Ishikawa (cell line): ENCODE results near the gene ALPP.

Experiments used
- CEBPB ChIP-seq: IDR thresholded peaks from 2 replicates; pipeline ENCODE4 v1.6.1; 2012
- CREB1 ChIP-seq: IDR thresholded peaks from 2 replicates; pipeline ENCODE4 v1.6.1; 2012; ENCODE audit warnings: low read depth
- EGR1 ChIP-seq: IDR thresholded peaks from 2 replicates; pipeline ENCODE4 v1.6.1; 2012
- EP300 ChIP-seq: IDR thresholded peaks from 2 replicates; pipeline ENCODE4 v1.6.1; 2012; ENCODE audit warnings: borderline replicate concordance
- FOXM1 ChIP-seq: IDR thresholded peaks from 2 replicates; pipeline ENCODE4 v1.6.1; 2012; ENCODE audit warnings: low read depth, borderline replicate concordance
- NFIC ChIP-seq: IDR thresholded peaks from 2 replicates; pipeline ENCODE4 v1.6.1; 2012
- RAD21 ChIP-seq: IDR thresholded peaks from 2 replicates; pipeline ENCODE4 v1.6.1; 2012; ENCODE audit warnings: low read depth
- TAF1 ChIP-seq: IDR thresholded peaks from 2 replicates; pipeline ENCODE4 v1.6.1; 2012; ENCODE audit warnings: low read depth, mild to moderate bottlenecking
- TCF12 ChIP-seq: IDR thresholded peaks from 2 replicates; pipeline ENCODE4 v1.6.1; 2012; ENCODE audit warnings: low read depth
- TEAD4 ChIP-seq: IDR thresholded peaks from 2 replicates; pipeline ENCODE4 v1.6.1; 2012
- YY1 ChIP-seq: IDR thresholded peaks from 2 replicates; pipeline ENCODE4 v1.6.1; 2012; ENCODE audit warnings: low read depth
- ZBTB7A ChIP-seq: IDR thresholded peaks from 2 replicates; pipeline ENCODE4 v1.6.1; 2012; ENCODE audit warnings: low read depth
- TF ChIP-seq, protein P1 (sequence below): IDR thresholded peaks from 2 replicates; pipeline ENCODE4 v1.6.1; 2012
- TF ChIP-seq, protein P2 (sequence below): IDR thresholded peaks from 2 replicates; pipeline ENCODE4 v1.6.1; 2012
- TF ChIP-seq, protein P3 (sequence below): IDR thresholded peaks from 2 replicates; pipeline ENCODE4 v1.6.1; 2012; ENCODE audit warnings: low read depth, mild to moderate bottlenecking

ALPP gene

DNA sequence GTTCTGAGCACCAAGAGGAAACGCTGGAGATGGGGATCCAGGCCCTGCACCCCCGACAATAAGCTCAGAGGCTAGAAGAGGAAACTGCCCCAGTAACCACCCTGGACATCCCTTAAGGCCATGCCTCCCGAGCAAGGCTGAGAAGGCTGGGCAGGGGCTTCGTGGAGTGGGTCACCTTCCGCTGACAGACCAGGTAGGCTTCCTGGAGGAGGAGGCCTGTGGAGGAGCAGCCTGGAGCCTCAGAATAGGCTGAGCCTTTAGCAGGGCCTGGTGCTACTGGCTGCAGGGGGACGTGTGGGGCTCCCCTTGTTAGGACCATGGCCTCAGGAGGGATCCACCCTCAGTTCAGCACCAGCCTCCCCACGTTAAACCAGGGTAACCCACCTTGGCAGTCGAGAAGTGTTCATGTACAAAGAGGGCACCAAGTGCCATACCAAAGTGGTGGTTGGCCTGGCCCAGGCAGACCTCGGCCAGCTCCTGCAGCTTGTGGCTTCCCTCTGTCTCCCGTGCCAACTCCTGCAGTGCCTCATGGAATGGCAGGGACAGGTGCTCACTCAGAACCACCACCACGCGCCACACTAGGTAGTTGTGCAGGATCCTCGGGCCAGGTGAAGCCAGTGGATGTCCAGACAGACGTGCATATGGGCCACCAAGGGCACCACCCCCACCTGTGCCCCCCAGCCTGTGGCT lies 28.5 kb upstream of the ALPP start:
- no peak for TF ChIP-seq RAD21
- TF ChIP-seq, protein P1, sequence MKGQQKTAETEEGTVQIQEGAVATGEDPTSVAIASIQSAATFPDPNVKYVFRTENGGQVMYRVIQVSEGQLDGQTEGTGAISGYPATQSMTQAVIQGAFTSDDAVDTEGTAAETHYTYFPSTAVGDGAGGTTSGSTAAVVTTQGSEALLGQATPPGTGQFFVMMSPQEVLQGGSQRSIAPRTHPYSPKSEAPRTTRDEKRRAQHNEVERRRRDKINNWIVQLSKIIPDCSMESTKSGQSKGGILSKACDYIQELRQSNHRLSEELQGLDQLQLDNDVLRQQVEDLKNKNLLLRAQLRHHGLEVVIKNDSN: no peak
- TF ChIP-seq FOXM1: no peak
- TF ChIP-seq NFIC: no peak

GRCh38 chr2:232350804-232351685 lies 27.5 kb upstream of the ALPP start:
- TF ChIP-seq CEBPB (no peak), TAF1 (no peak), YY1 (no peak), RAD21 (no peak), ZBTB7A (no peak), FOXM1 (no peak), EGR1 (no peak), TCF12 (no peak), CREB1 (no peak)
- TF ChIP-seq, protein P1: no peak
- TF ChIP-seq, protein P2, sequence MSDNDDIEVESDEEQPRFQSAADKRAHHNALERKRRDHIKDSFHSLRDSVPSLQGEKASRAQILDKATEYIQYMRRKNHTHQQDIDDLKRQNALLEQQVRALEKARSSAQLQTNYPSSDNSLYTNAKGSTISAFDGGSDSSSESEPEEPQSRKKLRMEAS: no peak
- TF ChIP-seq, protein P3, sequence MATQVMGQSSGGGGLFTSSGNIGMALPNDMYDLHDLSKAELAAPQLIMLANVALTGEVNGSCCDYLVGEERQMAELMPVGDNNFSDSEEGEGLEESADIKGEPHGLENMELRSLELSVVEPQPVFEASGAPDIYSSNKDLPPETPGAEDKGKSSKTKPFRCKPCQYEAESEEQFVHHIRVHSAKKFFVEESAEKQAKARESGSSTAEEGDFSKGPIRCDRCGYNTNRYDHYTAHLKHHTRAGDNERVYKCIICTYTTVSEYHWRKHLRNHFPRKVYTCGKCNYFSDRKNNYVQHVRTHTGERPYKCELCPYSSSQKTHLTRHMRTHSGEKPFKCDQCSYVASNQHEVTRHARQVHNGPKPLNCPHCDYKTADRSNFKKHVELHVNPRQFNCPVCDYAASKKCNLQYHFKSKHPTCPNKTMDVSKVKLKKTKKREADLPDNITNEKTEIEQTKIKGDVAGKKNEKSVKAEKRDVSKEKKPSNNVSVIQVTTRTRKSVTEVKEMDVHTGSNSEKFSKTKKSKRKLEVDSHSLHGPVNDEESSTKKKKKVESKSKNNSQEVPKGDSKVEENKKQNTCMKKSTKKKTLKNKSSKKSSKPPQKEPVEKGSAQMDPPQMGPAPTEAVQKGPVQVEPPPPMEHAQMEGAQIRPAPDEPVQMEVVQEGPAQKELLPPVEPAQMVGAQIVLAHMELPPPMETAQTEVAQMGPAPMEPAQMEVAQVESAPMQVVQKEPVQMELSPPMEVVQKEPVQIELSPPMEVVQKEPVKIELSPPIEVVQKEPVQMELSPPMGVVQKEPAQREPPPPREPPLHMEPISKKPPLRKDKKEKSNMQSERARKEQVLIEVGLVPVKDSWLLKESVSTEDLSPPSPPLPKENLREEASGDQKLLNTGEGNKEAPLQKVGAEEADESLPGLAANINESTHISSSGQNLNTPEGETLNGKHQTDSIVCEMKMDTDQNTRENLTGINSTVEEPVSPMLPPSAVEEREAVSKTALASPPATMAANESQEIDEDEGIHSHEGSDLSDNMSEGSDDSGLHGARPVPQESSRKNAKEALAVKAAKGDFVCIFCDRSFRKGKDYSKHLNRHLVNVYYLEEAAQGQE: no peak

GRCh38 chr2:232351686-232352510 lies 26.7 kb upstream of the ALPP start:
- no peak for TF ChIP-seq TAF1
- no peak for TF ChIP-seq EP300
- TF ChIP-seq ZBTB7A: no peak
- TF ChIP-seq, protein P2: no peak
- TF ChIP-seq, protein P1: no peak
- no peak for TF ChIP-seq NFIC
- TF ChIP-seq RAD21: no peak
- TF ChIP-seq TCF12: no peak

DNA sequence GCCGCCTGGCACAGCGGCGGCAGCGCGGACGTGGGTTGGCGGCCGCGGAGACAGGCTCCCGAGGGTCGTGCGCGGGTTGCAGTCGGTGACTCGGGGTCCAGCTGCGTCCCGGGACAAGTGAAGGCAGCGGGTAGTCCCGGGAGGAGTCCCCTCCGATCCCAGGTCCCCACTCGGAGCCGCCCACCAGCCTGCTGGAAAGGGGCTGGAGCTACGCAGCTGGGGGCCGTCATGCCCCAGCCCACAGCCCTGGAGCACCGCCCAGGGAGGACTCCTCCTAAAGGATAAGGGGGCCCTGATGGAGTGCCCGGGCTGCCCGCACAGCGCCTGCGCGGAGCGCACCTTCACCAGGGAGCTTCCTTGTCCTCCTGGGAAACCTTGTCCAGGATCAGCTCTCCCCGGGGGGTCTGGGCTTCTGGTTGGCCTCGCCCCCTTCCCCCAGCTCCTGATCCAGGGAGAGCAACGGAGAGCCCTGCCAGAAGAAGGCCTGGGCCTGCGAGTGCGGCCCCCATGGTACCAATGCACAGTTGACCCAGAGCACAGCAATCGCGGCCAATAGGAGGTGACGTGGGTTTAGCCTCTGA lies 25.9 kb upstream of the ALPP start:
- TF ChIP-seq TAF1 (no peak), EGR1 (no peak)
- TF ChIP-seq, protein P2: no peak

GRCh38 chr2:232353096-232353495 lies 25.5 kb upstream of the ALPP start:
- TF ChIP-seq, protein P1: no peak
- TF ChIP-seq ZBTB7A (no peak), CREB1 (no peak), YY1 (no peak), EGR1 (no peak), NFIC (no peak), TAF1 (no peak), CEBPB (no peak), FOXM1 (no peak), TCF12 (no peak), EP300 (no peak), RAD21 (no peak), TEAD4 (no peak)
- TF ChIP-seq, protein P2: no peak
- TF ChIP-seq, protein P3: no peak
